K562 (cell line): ENCODE measurements around the gene MATCAP1. TPM values are rescaled to one million over a fixed set of nuclear protein-coding genes. Genes with fewer than 3 reads are reported as not detected.

ENCODE experiments used
- ATAC-seq: fragments of 200-7000 bp; cut with Tn5 transposase; 3 replicates; pipeline ENCODE4 v1.9.1; 2020; ENCODE audit warnings: moderate library complexity
- BruUV-seq: library from RNA; stranded (reverse); fragments of 400-500 nt; replicated peaks from 2 replicates; lab custom pipeline; 2021; lab: Mats Ljungman, UMichigan
- CTCF ChIA-PET: fragments of 300-600 bp; formaldehyde crosslinking; extraction: SDS; loops from one replicate; lab custom pipeline; 2021; ENCODE audit warnings: low intra/inter-chr PET ratio; lab: Yijun Ruan, JAX
- POLR2A ChIA-PET: fragments of 300-600, 350-650 bp; sonication (Branson Sonifier 250); formaldehyde crosslinking; extraction: SDS; loops from one replicate; lab custom pipeline; 2021; ENCODE audit warnings: antibody characterized with exemption, inconsistent platforms; lab: Yijun Ruan, JAX
- DNase-seq, 4 experiments: peaks; one replicate each; pipeline versions ENCODE4 v3.0.0 to v3.0.0-alpha.2; 2011 to 2018; ENCODE audit warnings: low spot score in 3 of 4, mixed read lengths in 3 of 4; ENCODE audit errors: extremely low read depth in 1 of 4
- FAIRE-seq: peaks from 2 replicates; lab custom pipeline; 2011; peaks lifted over from hg19 to GRCh38; lab: Jason Lieb, UNC
- H2AFZ ChIP-seq: 2 replicates; pipeline ENCODE4 v1.6.0; 2011; ENCODE audit warnings: low read depth, low read length, control low read depth, inconsistent platforms
- H3K27ac ChIP-seq: fragments of 200-600 bp; 3 replicates; pipeline ENCODE4 v1.8.0; 2011; ENCODE audit warnings: low read depth, mild to moderate bottlenecking, control low read depth, inconsistent platforms, low read length, moderate library complexity, mixed read lengths; ENCODE audit errors: extremely low read depth
- H3K27me3 ChIP-seq, 2 experiments: fragments of 300-600 bp in 1 of 2; 2 replicates in 1 of 2; 3 replicates in 1 of 2; pipeline versions ENCODE4 v1.6.0 to v1.8.0; 2011; ENCODE audit warnings: inconsistent platforms in 2 of 2, low read length in 2 of 2, mild to moderate bottlenecking in 1 of 2, mixed read lengths in 1 of 2, moderate library complexity in 1 of 2; ENCODE audit not compliant: control insufficient read depth in 2 of 2, insufficient read depth in 2 of 2
- H3K36me3 ChIP-seq: fragments of 300-600 bp; 3 replicates; pipeline ENCODE4 v1.8.0; 2011; ENCODE audit warnings: mild to moderate bottlenecking, low read length, inconsistent platforms; ENCODE audit not compliant: control insufficient read depth, insufficient read depth
- H3K4me1 ChIP-seq, 2 experiments: fragments of 200-600 bp in 1 of 2; replicated peaks in 1 of 2; 2 replicates in 1 of 2; 3 replicates in 1 of 2; pipeline versions ENCODE4 v1.5.1 to v1.8.0; 2011; ENCODE audit warnings: inconsistent platforms in 2 of 2, low read length in 2 of 2, mild to moderate bottlenecking in 1 of 2, mixed read lengths in 1 of 2, moderate library complexity in 1 of 2; ENCODE audit not compliant: control insufficient read depth in 2 of 2, insufficient read depth in 2 of 2
- H3K4me2 ChIP-seq: 2 replicates; pipeline ENCODE4 v1.6.1; 2011; ENCODE audit warnings: low read length, control low read depth, inconsistent platforms, mixed read lengths; ENCODE audit not compliant: insufficient read depth
- H3K4me3 ChIP-seq: fragments of 200-600 bp; sonication (generic), shearing (Covaris generic); 2 replicates; pipeline ENCODE4 v1.5.1; 2016; ENCODE audit warnings: control low read depth, inconsistent platforms
- H3K79me2 ChIP-seq: fragments of 200-600 bp; 3 replicates; pipeline ENCODE4 v1.8.0; 2011; ENCODE audit warnings: low read length, inconsistent platforms; ENCODE audit not compliant: control insufficient read depth, insufficient read depth
- H3K9ac ChIP-seq, 2 experiments: 2 replicates each; pipeline versions ENCODE4 v1.6.0 to v1.6.1; 2011; ENCODE audit warnings: low read depth in 2 of 2, low read length in 2 of 2, control low read depth in 1 of 2, inconsistent platforms in 1 of 2, mild to moderate bottlenecking in 1 of 2, mixed read lengths in 1 of 2; ENCODE audit not compliant: insufficient read depth in 1 of 2
- H3K9me1 ChIP-seq: one replicate; pipeline ENCODE4 v1.6.0; 2011; ENCODE audit warnings: inconsistent platforms, mild to moderate bottlenecking, low read length, moderate library complexity; ENCODE audit not compliant: control insufficient read depth, insufficient read depth
- H3K9me3 ChIP-seq: replicated peaks from 2 replicates; pipeline ENCODE4 v1.5.1; 2011; ENCODE audit warnings: low read depth, low read length, inconsistent platforms; ENCODE audit not compliant: control insufficient read depth, insufficient read depth
- H4K20me1 ChIP-seq: replicated peaks from 2 replicates; pipeline ENCODE4 v1.6.1; 2011; ENCODE audit warnings: low read length, inconsistent platforms, mixed read lengths; ENCODE audit not compliant: control insufficient read depth, insufficient read depth
- ATF7 ChIP-seq: fragments of 450-650 bp; IDR thresholded peaks from 2 replicates; pipeline ENCODE4 v1.7.1; 2014; ENCODE audit warnings: mild to moderate bottlenecking, moderate library complexity
- CAMTA2 ChIP-seq: fragments of 250-450 bp; sonication (Bioruptor Pico); conservative IDR thresholded peaks from 2 replicates; pipeline ENCODE4 v1.5.1; 2022
- EHMT2 ChIP-seq: fragments of 450-650 bp; IDR thresholded peaks from 2 replicates; pipeline ENCODE4 v1.6.1; 2018; ENCODE audit warnings: antibody characterized with exemption
- ESRRB ChIP-seq: fragments of 250-450 bp; sonication (Bioruptor Pico); IDR thresholded peaks from 2 replicates; pipeline ENCODE4 v1.5.0; 2020; ENCODE audit warnings: mild to moderate bottlenecking, moderate library complexity, borderline replicate concordance
- FOXA3 ChIP-seq, 2 experiments: fragments of 450-650 bp in 1 of 2; sonication (generic) in 1 of 2; formaldehyde crosslinking; IDR thresholded peaks in 1 of 2; conservative IDR thresholded peaks in 1 of 2; 2 replicates each; pipeline versions ENCODE4 v1.4.0 to v1.8.0; 2020 to 2022; ENCODE audit warnings: mild to moderate bottlenecking in 2 of 2, missing genetic modification reagents in 1 of 2
- HDGF ChIP-seq: fragments of 450-650 bp; IDR thresholded peaks from 2 replicates; pipeline ENCODE4 v1.6.1; 2016
- LCOR ChIP-seq: sonication (generic); formaldehyde crosslinking; IDR thresholded peaks from 2 replicates; pipeline ENCODE4 v1.8.0; 2022; ENCODE audit warnings: mild to moderate bottlenecking, missing genetic modification reagents
- MTA2 ChIP-seq: fragments of 450-650 bp; IDR thresholded peaks from 2 replicates; pipeline ENCODE4 v1.6.1; 2016; ENCODE audit warnings: low read depth
- TCF3 ChIP-seq: sonication (generic); formaldehyde crosslinking; IDR thresholded peaks from 2 replicates; pipeline ENCODE4 v1.4.0; 2020; ENCODE audit warnings: mild to moderate bottlenecking, missing genetic modification reagents
- ZNF384 ChIP-seq: IDR thresholded peaks from 2 replicates; pipeline ENCODE4 v1.6.1; 2012; ENCODE audit warnings: low read depth, low read length, improper control_type of control experiment
- WGBS: fragments of 100-300 bp; shearing (Covaris generic); methylation state at CpG from one replicate; pipeline ENCODE4 v1.1.6; 2016; ENCODE audit warnings: low coverage, mixed read lengths; ENCODE audit not compliant: insufficient coverage; ENCODE audit errors: missing lambda C conversion rate; 5-methylcytosine and 5-hydroxymethylcytosine counted together
- in situ Hi-C: fragments of 300-500 bp; cut with MboI; formaldehyde crosslinking; loops from 4 replicates; pipeline ENCODE4 v1.15.0; 2018; ENCODE audit warnings: inconsistent platforms, mixed read lengths
- intact Hi-C: fragments of 100-400 bp; cut with micrococcal nuclease; formaldehyde crosslinking; loops from 2 replicates; pipeline ENCODE4 v1.14.2; 2022
- polyA plus RNA-seq, 8 experiments: library from polyadenylated mRNA; depleted of rRNA in 4 of 8; stranded (reverse) in 5 of 8; unstranded in 3 of 8; fragments of >200 nt; fragmentation: Nextera tagmentation in 2 of 8; fragmentation: Illumina TruSeq in 1 of 8; extraction: Ambion mirVana in 2 of 8; extraction: Trizol in 1 of 8; gene quantifications; 2 replicates each; pipeline versions ENCODE4 v1.2.1 to v1.2.3, GENCODE V29; 2011 to 2014; ENCODE audit warnings: inconsistent platforms in 1 of 8, missing spikeins in 1 of 8
- total RNA-seq, 7 experiments: library from RNA; depleted of rRNA in 6 of 7; stranded (reverse); fragments of >200 nt in 6 of 7; fragmentation: Illumina TruSeq in 2 of 7; extraction: Trizol in 2 of 7; gene quantifications; 2 replicates each; pipeline versions ENCODE4 v1.2.1 to v1.2.3, GENCODE V29; 2011 to 2021; ENCODE audit warnings: low replicate concordance in 1 of 7
- TF ChIP-seq, protein P1 (sequence below): fragments of 250-450 bp; sonication (Bioruptor Pico); IDR thresholded peaks from 2 replicates; pipeline ENCODE4 v1.8.0; 2021; ENCODE audit warnings: moderate library complexity, mild to moderate bottlenecking, inconsistent platforms
- TF ChIP-seq, protein P2 (sequence below): fragments of 250-450 bp; sonication (Bioruptor Pico); IDR thresholded peaks from 2 replicates; pipeline ENCODE4 v1.8.0; 2022; ENCODE audit warnings: inconsistent platforms, mild to moderate bottlenecking, moderate library complexity, borderline replicate concordance
- TF ChIP-seq, protein P3 (sequence below): sonication (generic); formaldehyde crosslinking; IDR thresholded peaks from 2 replicates; pipeline ENCODE4 v1.4.0; 2020; ENCODE audit warnings: mild to moderate bottlenecking, missing genetic modification reagents
- TF ChIP-seq, protein P4 (sequence below): fragments of 450-650 bp; IDR thresholded peaks from 2 replicates; pipeline ENCODE4 v1.6.1; 2017; ENCODE audit warnings: antibody characterized with exemption, mild to moderate bottlenecking

Gene MATCAP1
- total and polyA plus RNA-seq, 9 of the 15 experiments (the other 6 are each of a cell fraction or from before 2014, with no cell fraction given): 3.4 to 20.5 (median 10.3) TPM

DNA sequence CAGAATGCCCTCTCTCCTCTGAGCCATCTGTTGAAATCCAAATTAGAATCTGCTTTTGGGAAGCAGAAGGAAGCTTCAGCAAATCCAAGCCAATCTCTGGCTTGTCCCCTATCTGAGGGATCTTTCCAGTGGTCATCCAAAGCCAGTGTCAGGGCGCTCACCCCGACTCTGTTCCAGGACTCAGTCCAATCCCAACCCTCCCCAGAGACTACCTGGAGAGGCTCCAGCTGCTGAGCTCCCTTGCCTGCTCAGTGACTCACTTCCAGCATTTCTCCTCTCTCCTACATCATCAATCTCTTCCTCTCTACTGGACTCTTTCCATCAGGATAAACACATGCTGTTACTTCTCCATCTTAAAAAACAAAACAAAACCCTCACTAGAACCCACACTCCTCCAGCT is 2.4 kb downstream of the MATCAP1 start:
- no peak for FAIRE-seq
- H3K9me3 ChIP-seq: no peaks in the 10 kb centered on the region
- intact Hi-C loops: loop anchor here (10.0 kb wide), 2 partner anchors 167 to 227 kb away; no protein-coding TSS in a partner anchor
- no peaks in the 10 kb centered on the region for H3K27me3 ChIP-seq
- H3K9ac ChIP-seq: peak overlapping the region in 1 of 2 experiments; percentile 51; a peak in 1 of 4 replicates
- H3K36me3 ChIP-seq: no peaks in the 10 kb centered on the region
- no peak overlapping the region for H3K27ac ChIP-seq
- CTCF ChIA-PET: no interaction called here
- no peak overlapping the region for H2AFZ ChIP-seq
- peaks cover 14% of the 10 kb centered on the region for H3K79me2 ChIP-seq
- no peak for DNase-seq
- peaks cover 11% of the 10 kb centered on the region for H4K20me1 ChIP-seq
- no TSS peak for BruUV-seq
- no peaks in the 10 kb centered on the region for H3K9me1 ChIP-seq
- in situ Hi-C loops: no loop called here
- POLR2A ChIA-PET: interaction anchor here (1.5 kb wide), 1 partner anchor 8 kb away, joined by 3 read pairs; no protein-coding TSS in a partner anchor
- H3K4me2 ChIP-seq: no peak overlapping the region
- H3K4me3 ChIP-seq: no peak overlapping the region
- H3K4me1 ChIP-seq: peaks cover 13 to 56% of the 10 kb centered on the region in 2 experiments
- no peak for ATAC-seq
- 33% methylated on average over 2 of the region's 2 CpGs for WGBS
- no peak for TF ChIP-seq MTA2
- no peak for TF ChIP-seq HDGF
- TF ChIP-seq, protein P1, sequence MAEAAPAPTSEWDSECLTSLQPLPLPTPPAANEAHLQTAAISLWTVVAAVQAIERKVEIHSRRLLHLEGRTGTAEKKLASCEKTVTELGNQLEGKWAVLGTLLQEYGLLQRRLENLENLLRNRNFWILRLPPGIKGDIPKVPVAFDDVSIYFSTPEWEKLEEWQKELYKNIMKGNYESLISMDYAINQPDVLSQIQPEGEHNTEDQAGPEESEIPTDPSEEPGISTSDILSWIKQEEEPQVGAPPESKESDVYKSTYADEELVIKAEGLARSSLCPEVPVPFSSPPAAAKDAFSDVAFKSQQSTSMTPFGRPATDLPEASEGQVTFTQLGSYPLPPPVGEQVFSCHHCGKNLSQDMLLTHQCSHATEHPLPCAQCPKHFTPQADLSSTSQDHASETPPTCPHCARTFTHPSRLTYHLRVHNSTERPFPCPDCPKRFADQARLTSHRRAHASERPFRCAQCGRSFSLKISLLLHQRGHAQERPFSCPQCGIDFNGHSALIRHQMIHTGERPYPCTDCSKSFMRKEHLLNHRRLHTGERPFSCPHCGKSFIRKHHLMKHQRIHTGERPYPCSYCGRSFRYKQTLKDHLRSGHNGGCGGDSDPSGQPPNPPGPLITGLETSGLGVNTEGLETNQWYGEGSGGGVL: no peak
- no peak for TF ChIP-seq LCOR (CRISPR knock-in tag)
- TF ChIP-seq FOXA3 (CRISPR knock-in tag; conservative IDR thresholded peaks at IDR 0.05 in 1 of 2, IDR thresholded peaks at IDR 0.05 in 1 of 2): no peak
- no peak for TF ChIP-seq TCF3 (CRISPR knock-in tag)
- TF ChIP-seq, protein P2, sequence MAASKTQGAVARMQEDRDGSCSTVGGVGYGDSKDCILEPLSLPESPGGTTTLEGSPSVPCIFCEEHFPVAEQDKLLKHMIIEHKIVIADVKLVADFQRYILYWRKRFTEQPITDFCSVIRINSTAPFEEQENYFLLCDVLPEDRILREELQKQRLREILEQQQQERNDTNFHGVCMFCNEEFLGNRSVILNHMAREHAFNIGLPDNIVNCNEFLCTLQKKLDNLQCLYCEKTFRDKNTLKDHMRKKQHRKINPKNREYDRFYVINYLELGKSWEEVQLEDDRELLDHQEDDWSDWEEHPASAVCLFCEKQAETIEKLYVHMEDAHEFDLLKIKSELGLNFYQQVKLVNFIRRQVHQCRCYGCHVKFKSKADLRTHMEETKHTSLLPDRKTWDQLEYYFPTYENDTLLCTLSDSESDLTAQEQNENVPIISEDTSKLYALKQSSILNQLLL (CRISPR knock-in tag): no peak
- TF ChIP-seq, protein P3, sequence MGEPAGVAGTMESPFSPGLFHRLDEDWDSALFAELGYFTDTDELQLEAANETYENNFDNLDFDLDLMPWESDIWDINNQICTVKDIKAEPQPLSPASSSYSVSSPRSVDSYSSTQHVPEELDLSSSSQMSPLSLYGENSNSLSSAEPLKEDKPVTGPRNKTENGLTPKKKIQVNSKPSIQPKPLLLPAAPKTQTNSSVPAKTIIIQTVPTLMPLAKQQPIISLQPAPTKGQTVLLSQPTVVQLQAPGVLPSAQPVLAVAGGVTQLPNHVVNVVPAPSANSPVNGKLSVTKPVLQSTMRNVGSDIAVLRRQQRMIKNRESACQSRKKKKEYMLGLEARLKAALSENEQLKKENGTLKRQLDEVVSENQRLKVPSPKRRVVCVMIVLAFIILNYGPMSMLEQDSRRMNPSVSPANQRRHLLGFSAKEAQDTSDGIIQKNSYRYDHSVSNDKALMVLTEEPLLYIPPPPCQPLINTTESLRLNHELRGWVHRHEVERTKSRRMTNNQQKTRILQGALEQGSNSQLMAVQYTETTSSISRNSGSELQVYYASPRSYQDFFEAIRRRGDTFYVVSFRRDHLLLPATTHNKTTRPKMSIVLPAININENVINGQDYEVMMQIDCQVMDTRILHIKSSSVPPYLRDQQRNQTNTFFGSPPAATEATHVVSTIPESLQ (CRISPR knock-in tag): no peak
- TF ChIP-seq EHMT2: no peak
- TF ChIP-seq ATF7: no peak
- TF ChIP-seq, protein P4, sequence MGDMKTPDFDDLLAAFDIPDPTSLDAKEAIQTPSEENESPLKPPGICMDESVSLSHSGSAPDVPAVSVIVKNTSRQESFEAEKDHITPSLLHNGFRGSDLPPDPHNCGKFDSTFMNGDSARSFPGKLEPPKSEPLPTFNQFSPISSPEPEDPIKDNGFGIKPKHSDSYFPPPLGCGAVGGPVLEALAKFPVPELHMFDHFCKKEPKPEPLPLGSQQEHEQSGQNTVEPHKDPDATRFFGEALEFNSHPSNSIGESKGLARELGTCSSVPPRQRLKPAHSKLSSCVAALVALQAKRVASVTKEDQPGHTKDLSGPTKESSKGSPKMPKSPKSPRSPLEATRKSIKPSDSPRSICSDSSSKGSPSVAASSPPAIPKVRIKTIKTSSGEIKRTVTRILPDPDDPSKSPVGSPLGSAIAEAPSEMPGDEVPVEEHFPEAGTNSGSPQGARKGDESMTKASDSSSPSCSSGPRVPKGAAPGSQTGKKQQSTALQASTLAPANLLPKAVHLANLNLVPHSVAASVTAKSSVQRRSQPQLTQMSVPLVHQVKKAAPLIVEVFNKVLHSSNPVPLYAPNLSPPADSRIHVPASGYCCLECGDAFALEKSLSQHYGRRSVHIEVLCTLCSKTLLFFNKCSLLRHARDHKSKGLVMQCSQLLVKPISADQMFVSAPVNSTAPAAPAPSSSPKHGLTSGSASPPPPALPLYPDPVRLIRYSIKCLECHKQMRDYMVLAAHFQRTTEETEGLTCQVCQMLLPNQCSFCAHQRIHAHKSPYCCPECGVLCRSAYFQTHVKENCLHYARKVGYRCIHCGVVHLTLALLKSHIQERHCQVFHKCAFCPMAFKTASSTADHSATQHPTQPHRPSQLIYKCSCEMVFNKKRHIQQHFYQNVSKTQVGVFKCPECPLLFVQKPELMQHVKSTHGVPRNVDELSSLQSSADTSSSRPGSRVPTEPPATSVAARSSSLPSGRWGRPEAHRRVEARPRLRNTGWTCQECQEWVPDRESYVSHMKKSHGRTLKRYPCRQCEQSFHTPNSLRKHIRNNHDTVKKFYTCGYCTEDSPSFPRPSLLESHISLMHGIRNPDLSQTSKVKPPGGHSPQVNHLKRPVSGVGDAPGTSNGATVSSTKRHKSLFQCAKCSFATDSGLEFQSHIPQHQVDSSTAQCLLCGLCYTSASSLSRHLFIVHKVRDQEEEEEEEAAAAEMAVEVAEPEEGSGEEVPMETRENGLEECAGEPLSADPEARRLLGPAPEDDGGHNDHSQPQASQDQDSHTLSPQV: no peak
- no peak for TF ChIP-seq ZNF384
- no peak for TF ChIP-seq CAMTA2
- TF ChIP-seq ESRRB (CRISPR knock-in tag): no peak
